Amniotic stem cell (primary cell): ENCODE measurements around the gene GARIN5B.
A peak's percentile ranks its signal among the peaks of the same experiment; 100 is the strongest.
"Not testable (repeated sequence)": the region's sequence is repeated elsewhere in the genome, so short reads cannot be mapped to it uniquely, and the experiment has no call there.

Experiments used
- DNase-seq: peaks from one replicate; lab custom pipeline; 2025; lab: John Stamatoyannopoulos, UW

GARIN5B gene

GRCh38 chr19:55362990-55363716 lies at the start of gene GARIN5B:
Gene GARIN5B (minus strand): TSS chr19:55363260. CDS start chr19:55363066, 194 bp downstream.
- no peak for DNase-seq

GRCh38 chr19:55410168-55410567 lies 47.1 kb upstream of the GARIN5B start:
- no peak for DNase-seq

GRCh38 chr19:55409179-55409578 lies 46.1 kb upstream of the GARIN5B start:
- DNase-seq: not testable (repeated sequence)

GRCh38 chr19:55408533-55408872 lies 45.4 kb upstream of the GARIN5B start:
- no peak for DNase-seq

GRCh38 chr19:55407800-55408532 lies 44.9 kb upstream of the GARIN5B start:
- DNase-seq: peak; percentile 98

- not testable (repeated sequence) for DNase-seq
Observed at GRCh38 chr19:55407550-55407799, 44.4 kb upstream of the GARIN5B start, which contains the start of gene UBE2S. Gene UBE2S (minus strand): TSS chr19:55407788. CDS start chr19:55407589, 199 bp downstream.

- DNase-seq: no peak
Observed at GRCh38 chr19:55406826-55407549, 43.9 kb upstream of the GARIN5B start.

- DNase-seq: no peak
Observed at GRCh38 chr19:55406091-55406825, 43.2 kb upstream of the GARIN5B start.

GRCh38 chr19:55405638-55406037 lies 42.6 kb upstream of the GARIN5B start:
- DNase-seq: no peak

- DNase-seq: no peak
Observed at GRCh38 chr19:55402509-55402908, 39.4 kb upstream of the GARIN5B start.

GRCh38 chr19:55401390-55401789 lies 38.3 kb upstream of the GARIN5B start:
- DNase-seq: not testable (repeated sequence)

- DNase-seq: no peak
Observed at GRCh38 chr19:55400281-55401087, 37.4 kb upstream of the GARIN5B start.

- no peak for DNase-seq
Observed at GRCh38 chr19:55398200-55398925, 35.3 kb upstream of the GARIN5B start.

GRCh38 chr19:55392820-55393761 lies 30.0 kb upstream of the GARIN5B start:
- DNase-seq: no peak

GRCh38 chr19:55391702-55392615 lies 28.9 kb upstream of the GARIN5B start:
- DNase-seq: no peak

- DNase-seq: no peak
Observed at GRCh38 chr19:55391191-55391670, 28.2 kb upstream of the GARIN5B start.

- no peak for DNase-seq
Observed at GRCh38 chr19:55390461-55390880, 27.4 kb upstream of the GARIN5B start.
